GM10248 (cell line): ENCODE results near the gene MAEA.

Experiments
- CTCF ChIA-PET: fragments of 300-600 bp; sonication (Branson Sonifier 250); formaldehyde crosslinking; extraction: SDS; loops from one replicate; lab custom pipeline; 2021; ENCODE audit warnings: antibody characterized with exemption; lab: Yijun Ruan, JAX
- POLR2A ChIA-PET: fragments of 350-650 bp; sonication (Branson Sonifier 250); formaldehyde crosslinking; extraction: SDS; loops from one replicate; lab custom pipeline; 2020; ENCODE audit warnings: antibody characterized with exemption; lab: Yijun Ruan, JAX
- DNase-seq: peaks from one replicate; pipeline ENCODE4 v3.0.0; 2012; ENCODE audit errors: extremely low spot score
- TF ChIP-seq, protein P1 (sequence below): IDR thresholded peaks from 2 replicates; pipeline ENCODE4 v1.5.1; 2012; ENCODE audit warnings: mild to moderate bottlenecking, low read depth; ENCODE audit errors: extremely low read depth, missing control alignments, control extremely low read depth

MAEA gene

DNA sequence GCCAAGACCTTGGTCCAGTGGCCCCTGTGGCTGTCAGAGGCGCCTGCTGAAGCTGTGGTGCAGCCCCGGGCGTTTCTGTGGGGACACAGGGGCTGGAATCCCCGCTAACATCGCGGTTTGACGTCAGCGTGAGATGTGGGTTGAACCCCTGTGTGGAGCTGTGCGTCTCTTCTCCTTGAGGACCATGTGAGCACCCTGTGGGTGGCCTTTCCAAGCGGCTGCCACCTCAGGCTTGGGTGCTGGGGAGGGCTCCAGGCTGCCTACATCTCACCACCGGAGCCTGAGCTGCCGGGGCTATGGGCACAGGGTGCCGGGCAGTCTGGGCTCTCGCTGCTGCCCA, 85.0 kb downstream of the MAEA start:
- CTCF ChIA-PET, result no interaction called here
- POLR2A ChIA-PET, result no interaction called here
- TF ChIP-seq, protein P1, sequence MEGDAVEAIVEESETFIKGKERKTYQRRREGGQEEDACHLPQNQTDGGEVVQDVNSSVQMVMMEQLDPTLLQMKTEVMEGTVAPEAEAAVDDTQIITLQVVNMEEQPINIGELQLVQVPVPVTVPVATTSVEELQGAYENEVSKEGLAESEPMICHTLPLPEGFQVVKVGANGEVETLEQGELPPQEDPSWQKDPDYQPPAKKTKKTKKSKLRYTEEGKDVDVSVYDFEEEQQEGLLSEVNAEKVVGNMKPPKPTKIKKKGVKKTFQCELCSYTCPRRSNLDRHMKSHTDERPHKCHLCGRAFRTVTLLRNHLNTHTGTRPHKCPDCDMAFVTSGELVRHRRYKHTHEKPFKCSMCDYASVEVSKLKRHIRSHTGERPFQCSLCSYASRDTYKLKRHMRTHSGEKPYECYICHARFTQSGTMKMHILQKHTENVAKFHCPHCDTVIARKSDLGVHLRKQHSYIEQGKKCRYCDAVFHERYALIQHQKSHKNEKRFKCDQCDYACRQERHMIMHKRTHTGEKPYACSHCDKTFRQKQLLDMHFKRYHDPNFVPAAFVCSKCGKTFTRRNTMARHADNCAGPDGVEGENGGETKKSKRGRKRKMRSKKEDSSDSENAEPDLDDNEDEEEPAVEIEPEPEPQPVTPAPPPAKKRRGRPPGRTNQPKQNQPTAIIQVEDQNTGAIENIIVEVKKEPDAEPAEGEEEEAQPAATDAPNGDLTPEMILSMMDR, result no peak
- DNase-seq, result no peak

DNA sequence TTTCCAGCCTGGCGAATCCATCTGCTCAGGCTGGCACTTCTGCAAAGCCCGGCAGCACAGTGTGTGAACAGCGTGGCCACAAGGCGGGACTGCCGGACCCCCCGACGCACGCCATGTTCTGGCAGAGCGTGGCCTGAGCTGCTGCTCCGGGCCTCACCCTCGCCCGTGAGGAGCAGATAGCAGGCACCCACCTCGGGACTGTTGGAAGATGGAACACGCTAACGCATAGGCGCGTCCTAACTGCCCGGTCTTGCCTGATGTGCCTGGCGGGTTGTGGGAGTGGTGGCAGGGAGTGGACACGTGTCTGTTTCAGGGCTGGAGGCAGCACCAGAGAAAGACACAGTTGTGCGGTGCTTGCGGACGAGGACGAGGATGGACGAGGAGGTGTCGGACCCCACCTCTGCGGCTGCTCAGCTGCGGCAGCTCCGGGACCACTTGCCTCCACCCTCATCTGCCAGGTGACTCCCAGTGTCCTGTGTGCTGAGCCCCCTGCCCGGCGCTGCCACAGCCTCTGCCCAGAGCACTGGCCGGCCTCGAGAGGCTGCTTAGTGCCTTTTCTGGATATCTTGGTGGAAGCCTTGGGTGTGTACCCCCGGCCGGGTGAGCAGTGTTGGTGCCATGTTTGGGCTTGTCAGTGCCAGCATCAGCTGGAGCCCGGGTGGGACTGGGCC, 85.5 kb downstream of the MAEA start:
- ChIA-PET CTCF (no interaction called here), POLR2A (no interaction called here)
- DNase-seq, result no peak
- TF ChIP-seq, protein P1, result no peak

- ChIA-PET POLR2A (no interaction called here), CTCF (interaction anchor here (0.7 kb wide), 1 partner anchor 14 kb away, joined by 3 read pairs; no protein-coding TSS in a partner anchor)
- TF ChIP-seq, protein P1, result no peak
- no peak for DNase-seq
Observed at GRCh38 chr4:1375761-1376322, 86.2 kb downstream of the MAEA start.

DNA sequence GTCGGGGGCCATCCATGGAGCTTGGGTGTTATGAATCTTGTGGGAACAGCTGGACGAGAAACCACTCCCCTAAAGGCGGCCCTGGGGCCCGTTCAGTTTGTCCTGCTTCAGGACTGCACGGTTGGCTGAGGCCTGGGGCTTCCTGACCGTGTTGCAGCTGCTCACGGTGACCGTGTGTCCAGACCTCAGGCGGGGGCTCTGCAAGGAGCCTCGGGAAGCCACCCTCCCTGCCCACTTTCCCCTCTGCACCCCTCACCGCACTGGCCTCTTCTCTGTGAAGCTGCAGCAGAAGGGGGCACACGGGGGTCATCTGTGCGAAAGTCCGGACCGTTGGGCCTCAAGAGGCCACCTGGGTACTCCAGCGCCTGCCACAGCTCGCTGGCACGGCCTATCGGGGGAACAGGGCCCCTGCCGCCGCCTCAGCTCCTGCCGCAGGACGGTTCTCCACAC, 86.7 kb downstream of the MAEA start:
- ChIA-PET CTCF (interaction anchor here (0.7 to 1.2 kb wide), 2 partner anchors 14 to 253 kb away, joined by 3 read pairs; no protein-coding TSS in a partner anchor), POLR2A (no interaction called here)
- TF ChIP-seq, protein P1, result no peak
- no peak for DNase-seq

- ChIA-PET CTCF (interaction anchor here (0.9 to 1.2 kb wide), 2 partner anchors 13 to 252 kb away, joined by 3 to 4 read pairs; no protein-coding TSS in a partner anchor), POLR2A (no interaction called here)
Observed at GRCh38 chr4:1376841-1377605, 87.3 kb downstream of the MAEA start.

More at GRCh38 chr4:1376841-1377605, 87.3 kb downstream of the MAEA start:
- TF ChIP-seq, protein P1, result no peak
- DNase-seq, result no peak
